GM12875 (cell line): ENCODE measurements around the gene MT1X.
"Not testable (repeated sequence)": the region's sequence is repeated elsewhere in the genome, so short reads cannot be mapped to it uniquely, and the experiment has no call there.

ENCODE experiments used
- H3K4me3 ChIP-seq: one replicate; pipeline ENCODE4 v1.5.1; 2011; ENCODE audit warnings: low read depth, low read length, control low read depth
- TF ChIP-seq, protein P1 (sequence below): IDR thresholded peaks from 2 replicates; pipeline ENCODE4 v1.5.1; 2011; ENCODE audit warnings: low read depth, mild to moderate bottlenecking, control low read depth, inconsistent platforms, low read length, moderate library complexity, borderline replicate concordance; ENCODE audit not compliant: insufficient read depth

Gene MT1X

DNA sequence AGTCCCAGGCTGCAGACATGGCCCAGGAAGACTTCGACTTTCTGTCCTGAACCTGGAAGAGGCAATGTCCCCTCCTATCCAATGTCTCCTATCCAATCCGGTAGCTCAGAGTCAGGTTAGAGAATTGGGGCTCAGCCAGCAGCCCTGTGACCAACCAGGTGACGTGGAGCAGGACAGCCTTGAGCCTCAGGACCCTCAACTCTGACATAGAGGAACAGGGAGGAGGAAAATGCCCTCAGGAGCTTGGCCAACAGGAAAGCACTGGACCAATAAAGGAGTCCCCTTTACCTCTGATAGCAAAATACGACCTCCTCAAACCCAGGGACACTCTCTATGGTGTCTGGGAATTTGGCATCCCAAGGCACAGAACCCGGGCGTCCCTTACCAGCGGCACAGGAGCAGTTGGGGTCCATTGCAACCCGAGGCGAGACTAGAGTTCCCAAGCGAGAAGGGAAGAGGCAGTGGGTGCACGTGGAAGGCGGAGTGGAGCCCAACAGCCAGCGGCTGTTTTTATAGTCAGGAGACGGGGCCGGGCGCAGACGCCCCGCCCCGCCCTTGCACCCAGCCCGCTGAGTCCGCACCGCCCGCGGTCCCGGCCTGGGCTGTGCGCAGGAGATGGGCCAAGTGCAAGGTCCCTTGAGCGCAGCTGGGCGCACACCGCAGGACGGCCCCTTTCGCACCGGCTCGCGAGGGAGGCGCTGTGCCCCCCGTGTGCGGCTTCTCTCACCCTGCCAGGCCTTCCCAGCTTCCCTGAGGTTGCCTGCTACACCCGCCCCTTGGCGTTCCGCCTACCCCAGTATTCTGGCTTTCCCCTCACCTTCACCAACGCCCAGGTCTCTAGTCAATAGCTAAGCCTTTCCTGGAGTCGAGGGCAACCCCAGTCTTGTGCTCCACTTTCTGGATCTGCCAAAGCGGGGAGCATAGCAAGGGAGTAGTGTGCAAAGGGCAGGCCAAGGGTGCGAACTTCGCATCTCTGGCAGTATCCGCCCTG lies 14.4 kb upstream of the MT1X start, which contains the start of gene MT1G:
Gene MT1G, minus strand, starts transcription at position 485 of the 991 bp plus-strand sequence. Its CDS starts 72 bp downstream, at position 413.
- no peak within 1 kb of the TSS for H3K4me3 ChIP-seq
- TF ChIP-seq, protein P1, sequence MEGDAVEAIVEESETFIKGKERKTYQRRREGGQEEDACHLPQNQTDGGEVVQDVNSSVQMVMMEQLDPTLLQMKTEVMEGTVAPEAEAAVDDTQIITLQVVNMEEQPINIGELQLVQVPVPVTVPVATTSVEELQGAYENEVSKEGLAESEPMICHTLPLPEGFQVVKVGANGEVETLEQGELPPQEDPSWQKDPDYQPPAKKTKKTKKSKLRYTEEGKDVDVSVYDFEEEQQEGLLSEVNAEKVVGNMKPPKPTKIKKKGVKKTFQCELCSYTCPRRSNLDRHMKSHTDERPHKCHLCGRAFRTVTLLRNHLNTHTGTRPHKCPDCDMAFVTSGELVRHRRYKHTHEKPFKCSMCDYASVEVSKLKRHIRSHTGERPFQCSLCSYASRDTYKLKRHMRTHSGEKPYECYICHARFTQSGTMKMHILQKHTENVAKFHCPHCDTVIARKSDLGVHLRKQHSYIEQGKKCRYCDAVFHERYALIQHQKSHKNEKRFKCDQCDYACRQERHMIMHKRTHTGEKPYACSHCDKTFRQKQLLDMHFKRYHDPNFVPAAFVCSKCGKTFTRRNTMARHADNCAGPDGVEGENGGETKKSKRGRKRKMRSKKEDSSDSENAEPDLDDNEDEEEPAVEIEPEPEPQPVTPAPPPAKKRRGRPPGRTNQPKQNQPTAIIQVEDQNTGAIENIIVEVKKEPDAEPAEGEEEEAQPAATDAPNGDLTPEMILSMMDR = no peak

- TF ChIP-seq, protein P1 = no peak
- H3K4me3 ChIP-seq = no peak within 1 kb of the TSS
Measured at GRCh38 chr16:56669005-56669839, 13.0 kb upstream of the MT1X start, which contains the start of gene MT1H. TSS of gene MT1H (plus strand) at chr16:56669814. CDS start at chr16:56669885, 71 bp downstream.

- H3K4me3 ChIP-seq = no peak overlapping the region
- TF ChIP-seq, protein P1 = no peak
Measured at GRCh38 chr16:56669840-56670619, 12.2 kb upstream of the MT1X start.

DNA sequence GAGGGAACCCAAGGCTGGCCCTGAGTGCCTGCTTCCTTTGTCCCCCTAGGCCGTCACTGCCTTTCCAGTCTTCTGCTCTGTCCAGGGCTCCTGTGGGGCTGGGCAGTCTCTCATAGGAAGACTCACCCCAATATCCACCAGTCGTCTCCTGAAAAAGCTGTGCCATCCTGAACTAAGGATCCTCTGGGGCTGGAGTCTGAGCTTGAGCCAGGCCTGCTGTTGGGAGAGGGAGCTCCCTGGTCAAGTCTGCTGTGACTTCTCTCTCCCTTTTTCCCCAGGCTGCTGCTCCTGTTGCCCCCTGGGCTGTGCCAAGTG lies 11.7 kb upstream of the MT1X start:
- no peak overlapping the region for H3K4me3 ChIP-seq
- TF ChIP-seq, protein P1 = no peak

DNA sequence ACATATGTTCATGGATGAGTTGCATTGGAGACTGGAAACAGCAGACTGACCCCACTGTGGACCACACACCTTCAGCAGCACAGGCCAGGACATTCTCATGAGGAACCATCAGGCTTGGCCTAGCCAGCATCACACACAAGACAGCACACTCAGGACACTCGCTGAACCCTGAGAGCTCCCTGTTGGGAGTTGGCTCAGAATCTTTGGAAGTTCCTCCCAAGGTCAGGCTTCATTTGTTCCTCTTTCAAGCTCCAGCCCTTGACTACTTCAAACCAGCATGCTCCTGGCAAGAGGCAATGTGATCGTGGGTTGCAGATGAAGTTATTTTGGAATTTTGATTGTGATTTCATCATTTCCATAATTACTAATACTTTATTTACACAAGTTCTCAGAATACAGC lies 10.6 kb upstream of the MT1X start:
- not testable (repeated sequence) for H3K4me3 ChIP-seq

- not testable (repeated sequence) for H3K4me3 ChIP-seq
Measured at GRCh38 chr16:56672171-56672570, 10.1 kb upstream of the MT1X start.

GRCh38 chr16:56672761-56673536 lies 9.3 kb upstream of the MT1X start:
- no peak overlapping the region for H3K4me3 ChIP-seq
- TF ChIP-seq, protein P1 = no peak
